Left ventricle myocardium inferior (tissue), 1 donor: ENCODE measurements around the gene HNRNPH1. TPM values are rescaled to one million over a fixed set of nuclear protein-coding genes. Genes with fewer than 3 reads are reported as not detected.

ENCODE experiments used
- DNase-seq: peaks from one replicate; pipeline ENCODE4 v3.0.0-alpha.2; 2020
- H3K27ac ChIP-seq: fragments of 200-600 bp; replicated peaks from 2 replicates; pipeline ENCODE4 v1.8.0; 2021
- H3K27me3 ChIP-seq: fragments of 200-600 bp; 2 replicates; pipeline ENCODE4 v1.8.0; 2021; ENCODE audit warnings: low read depth
- H3K36me3 ChIP-seq: fragments of 200-600 bp; 2 replicates; pipeline ENCODE4 v1.8.0; 2021
- H3K4me1 ChIP-seq: fragments of 200-600 bp; 2 replicates; pipeline ENCODE4 v1.8.0; 2021
- H3K4me3 ChIP-seq: fragments of 200-600 bp; 2 replicates; pipeline ENCODE4 v1.8.0; 2021; ENCODE audit warnings: mild to moderate bottlenecking, moderate library complexity
- H3K9me3 ChIP-seq: fragments of 200-600 bp; replicated peaks from 2 replicates; pipeline ENCODE4 v1.8.0; 2021
- intact Hi-C: fragments of 100-400 bp; cut with micrococcal nuclease; formaldehyde crosslinking; loops from one replicate; pipeline ENCODE4 v1.11.0; 2022
- total RNA-seq: library from RNA; stranded (reverse); fragmentation: NEBNext Ultra II Directional; extraction: Animal tissue kit (Norgen Biotek cat#: 25700); gene quantifications from one replicate; pipeline ENCODE4 v1.2.1, GENCODE V29; 2021
- TF ChIP-seq, protein P1 (sequence below): fragments of 200-600 bp; IDR thresholded peaks from 2 replicates; pipeline ENCODE4 v1.8.0; 2021; ENCODE audit warnings: antibody characterized with exemption, mild to moderate bottlenecking, borderline replicate concordance
- donor health status: DM: no; HTN: yes; CAD: no; lungs with severe emphysema.

The HNRNPH1 gene
- total RNA-seq, 1 donor from 2014 or later: 207 TPM

GRCh38 chr5:179614745-179615144, 8.7 kb downstream of the HNRNPH1 start:
- Histone ChIP-seq H3K36me3 (peaks cover 99% of the 10 kb centered on the region), H3K27me3 (no peaks in the 10 kb centered on the region), H3K4me3 (no peak overlapping the region), H3K9me3 (no peaks in the 10 kb centered on the region), H3K27ac (no peak overlapping the region), H3K4me1 (peaks cover 98% of the 10 kb centered on the region)
- no peak for DNase-seq
- intact Hi-C loops: no loop called here
- TF ChIP-seq, protein P1, sequence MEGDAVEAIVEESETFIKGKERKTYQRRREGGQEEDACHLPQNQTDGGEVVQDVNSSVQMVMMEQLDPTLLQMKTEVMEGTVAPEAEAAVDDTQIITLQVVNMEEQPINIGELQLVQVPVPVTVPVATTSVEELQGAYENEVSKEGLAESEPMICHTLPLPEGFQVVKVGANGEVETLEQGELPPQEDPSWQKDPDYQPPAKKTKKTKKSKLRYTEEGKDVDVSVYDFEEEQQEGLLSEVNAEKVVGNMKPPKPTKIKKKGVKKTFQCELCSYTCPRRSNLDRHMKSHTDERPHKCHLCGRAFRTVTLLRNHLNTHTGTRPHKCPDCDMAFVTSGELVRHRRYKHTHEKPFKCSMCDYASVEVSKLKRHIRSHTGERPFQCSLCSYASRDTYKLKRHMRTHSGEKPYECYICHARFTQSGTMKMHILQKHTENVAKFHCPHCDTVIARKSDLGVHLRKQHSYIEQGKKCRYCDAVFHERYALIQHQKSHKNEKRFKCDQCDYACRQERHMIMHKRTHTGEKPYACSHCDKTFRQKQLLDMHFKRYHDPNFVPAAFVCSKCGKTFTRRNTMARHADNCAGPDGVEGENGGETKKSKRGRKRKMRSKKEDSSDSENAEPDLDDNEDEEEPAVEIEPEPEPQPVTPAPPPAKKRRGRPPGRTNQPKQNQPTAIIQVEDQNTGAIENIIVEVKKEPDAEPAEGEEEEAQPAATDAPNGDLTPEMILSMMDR: no peak

DNA sequence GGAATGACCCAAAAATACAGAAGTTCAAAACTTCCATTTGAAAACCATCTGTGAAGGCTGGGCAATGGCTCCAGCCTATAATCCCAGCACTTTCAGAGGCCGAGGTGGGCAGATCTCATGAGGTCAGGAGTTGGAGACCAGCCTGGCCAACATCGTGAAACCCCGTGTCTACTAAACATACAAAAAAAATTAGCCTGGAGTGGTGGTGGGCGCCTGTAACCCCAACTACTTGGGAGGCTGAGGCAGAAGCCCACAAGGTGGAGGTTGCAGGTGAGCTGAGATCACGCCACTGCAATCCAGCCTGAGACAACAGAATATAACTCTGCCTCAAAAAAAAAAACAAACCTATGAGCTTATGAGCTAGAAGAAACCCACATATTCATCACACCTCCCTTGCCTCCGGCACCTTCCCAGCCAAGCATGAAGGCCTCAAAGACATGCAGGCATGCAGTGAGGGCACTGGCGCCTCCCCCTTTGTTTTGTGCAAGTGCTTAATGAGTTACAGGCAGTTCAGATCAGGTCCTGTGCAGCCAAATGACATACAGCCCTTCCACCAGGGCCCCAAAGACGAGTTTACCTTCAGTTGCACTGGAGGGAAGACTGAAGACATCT, 9.9 kb downstream of the HNRNPH1 start:
- no peaks in the 10 kb centered on the region for H3K9me3 ChIP-seq
- H3K36me3 ChIP-seq: peaks cover 99% of the 10 kb centered on the region
- H3K4me3 ChIP-seq: no peak overlapping the region
- H3K4me1 ChIP-seq: peaks cover 92% of the 10 kb centered on the region
- DNase-seq: no peak
- intact Hi-C loops: no loop called here
- TF ChIP-seq, protein P1: no peak
- no peaks in the 10 kb centered on the region for H3K27me3 ChIP-seq
- no peak overlapping the region for H3K27ac ChIP-seq

GRCh38 chr5:179612577-179613459, 10.7 kb downstream of the HNRNPH1 start:
- Histone ChIP-seq H3K4me1 (peaks cover 92% of the 10 kb centered on the region), H3K9me3 (no peaks in the 10 kb centered on the region), H3K36me3 (peaks cover 97% of the 10 kb centered on the region), H3K27me3 (no peaks in the 10 kb centered on the region), H3K4me3 (no peak overlapping the region), H3K27ac (no peak overlapping the region)
- DNase-seq: no peak
- intact Hi-C loops: no loop called here
- TF ChIP-seq, protein P1: no peak

- no peak for DNase-seq
- peaks cover 93% of the 10 kb centered on the region for H3K36me3 ChIP-seq
- H3K9me3 ChIP-seq: no peaks in the 10 kb centered on the region
- peaks cover 91% of the 10 kb centered on the region for H3K4me1 ChIP-seq
- intact Hi-C loops: no loop called here
- H3K27ac ChIP-seq: peak overlapping the region; percentile 54
- TF ChIP-seq, protein P1: no peak
- no peak overlapping the region for H3K4me3 ChIP-seq
- no peaks in the 10 kb centered on the region for H3K27me3 ChIP-seq
Observed at GRCh38 chr5:179610903-179611265, 12.6 kb downstream of the HNRNPH1 start.

DNA sequence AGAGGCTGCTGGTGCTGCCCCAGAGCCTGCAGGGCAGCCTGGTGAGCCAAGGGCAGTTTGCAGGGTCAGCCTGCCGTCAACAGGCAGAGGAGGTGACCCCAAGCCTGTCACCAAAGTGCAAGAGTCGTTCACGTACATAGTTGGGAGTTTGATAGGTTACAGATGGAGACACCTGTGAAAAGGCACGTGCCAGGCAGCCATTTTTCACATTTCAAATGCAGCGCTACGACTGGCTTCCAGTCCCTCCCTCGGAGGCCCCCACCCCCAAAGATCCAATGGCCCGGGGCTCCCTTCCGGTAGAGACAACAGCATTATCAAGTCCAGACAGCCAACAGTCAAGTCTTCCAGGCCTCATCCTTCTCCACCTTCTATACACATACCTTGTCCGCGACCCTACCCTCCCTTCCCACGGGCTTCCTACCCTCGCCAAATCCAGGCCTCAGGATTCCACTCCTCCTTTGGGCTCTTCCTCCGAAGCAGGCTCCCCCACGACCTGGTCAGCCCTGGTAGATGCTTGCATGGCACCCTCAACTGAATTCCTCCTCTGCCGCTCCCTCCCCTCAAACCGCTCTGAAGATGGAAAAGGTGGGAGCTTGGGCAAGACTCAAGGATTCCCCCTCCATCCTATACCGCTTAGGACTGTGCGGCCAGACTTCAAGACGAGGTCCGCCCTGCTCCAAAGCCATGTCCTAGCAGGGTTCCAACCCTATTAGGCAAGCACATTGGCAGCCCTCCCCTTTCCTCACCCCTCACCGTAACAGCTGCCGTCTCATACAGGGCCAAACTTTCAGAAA, 13.2 kb downstream of the HNRNPH1 start:
- Histone ChIP-seq H3K9me3 (no peaks in the 10 kb centered on the region), H3K27ac (peak overlapping the region; percentile 54), H3K4me3 (no peak overlapping the region), H3K36me3 (peaks cover 93% of the 10 kb centered on the region), H3K4me1 (peaks cover 85% of the 10 kb centered on the region), H3K27me3 (no peaks in the 10 kb centered on the region)
- peak; percentile 33 for DNase-seq
- TF ChIP-seq, protein P1: no peak
- intact Hi-C loops: no loop called here
